ENCODE results near the gene SMG7. TPM values are rescaled to one million over a fixed set of nuclear protein-coding genes. Genes with fewer than 3 reads are reported as not detected.

SMG7 gene
- total RNA-seq, 1 donor from 2014 or later: 70.2 TPM

- H3K4me1 Mint-ChIP-seq (ENCODE audit: unreplicated experiment): peaks cover 30% of the 10 kb centered on the region
- DNase-seq (ENCODE audit: low spot score): no peak
- H3K36me3 Mint-ChIP-seq (ENCODE audit: low read depth, unreplicated experiment): peaks cover 6% of the 10 kb centered on the region
- H3K27me3 Mint-ChIP-seq (ENCODE audit: unreplicated experiment): peaks cover 22% of the 10 kb centered on the region
- TF ChIP-seq CTCF (IDR thresholded peaks at IDR 0.05; ENCODE audit: unreplicated experiment): no peak
- H3K4me3 Mint-ChIP-seq (ENCODE audit: unreplicated experiment): peak overlapping the region; percentile 10
- H3K27ac Mint-ChIP-seq (ENCODE audit: unreplicated experiment): peak overlapping the region; percentile 90
- H3K9me3 Mint-ChIP-seq (ENCODE audit: unreplicated experiment): no peaks in the 10 kb centered on the region
Observed at GRCh38 chr1:183569141-183569540, 96.8 kb downstream of the SMG7 start.

DNA sequence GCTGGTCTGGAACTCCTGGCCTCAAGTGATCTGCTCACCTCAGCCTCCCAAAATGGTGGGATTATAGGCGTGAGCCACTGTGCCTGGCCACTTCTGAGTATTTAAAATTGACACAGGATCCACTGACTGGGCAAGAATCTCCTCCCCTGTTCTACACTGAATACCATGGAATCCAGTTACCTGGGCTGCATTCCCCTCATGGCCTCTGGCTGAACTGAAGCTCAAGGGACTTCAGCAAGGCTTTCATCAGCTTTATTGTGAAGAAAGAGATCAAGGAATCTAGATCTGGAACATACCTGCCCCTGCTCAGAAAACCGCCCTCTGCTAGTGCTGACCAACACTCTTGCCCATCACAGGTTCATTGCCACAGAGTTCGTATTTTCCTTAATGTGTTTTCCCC, 97.5 kb downstream of the SMG7 start:
- H3K27me3 Mint-ChIP-seq (ENCODE audit: unreplicated experiment): peaks cover 24% of the 10 kb centered on the region
- H3K4me3 Mint-ChIP-seq (ENCODE audit: unreplicated experiment): no peak overlapping the region
- no peaks in the 10 kb centered on the region for H3K9me3 Mint-ChIP-seq (ENCODE audit: unreplicated experiment)
- peaks cover 6% of the 10 kb centered on the region for H3K36me3 Mint-ChIP-seq (ENCODE audit: low read depth, unreplicated experiment)
- no peak overlapping the region for H3K27ac Mint-ChIP-seq (ENCODE audit: unreplicated experiment)
- no peak for TF ChIP-seq CTCF (IDR thresholded peaks at IDR 0.05; ENCODE audit: unreplicated experiment)
- no peak for DNase-seq (ENCODE audit: low spot score)
- peaks cover 30% of the 10 kb centered on the region for H3K4me1 Mint-ChIP-seq (ENCODE audit: unreplicated experiment)

DNA sequence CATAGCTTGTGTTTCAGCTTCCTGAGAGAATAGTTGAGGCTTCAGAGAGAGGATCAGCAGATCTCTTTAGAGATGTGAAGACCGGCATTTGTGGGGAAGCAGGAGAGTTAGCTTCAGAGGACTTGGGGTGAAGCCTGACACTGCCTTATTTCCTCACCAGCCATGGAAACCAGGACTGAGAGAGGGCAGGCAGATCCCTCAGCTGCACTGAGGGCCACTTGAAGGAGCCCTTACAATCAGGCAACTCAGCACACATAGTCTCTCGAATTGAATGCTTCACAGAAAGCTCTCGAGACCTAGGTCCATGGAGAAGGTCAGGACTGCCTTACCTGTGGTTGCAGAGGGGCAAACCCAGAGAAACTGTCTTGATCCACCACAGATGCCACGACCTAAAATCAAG, 98.2 kb downstream of the SMG7 start:
- peaks cover 25% of the 10 kb centered on the region for H3K4me1 Mint-ChIP-seq (ENCODE audit: unreplicated experiment)
- no peaks in the 10 kb centered on the region for H3K9me3 Mint-ChIP-seq (ENCODE audit: unreplicated experiment)
- H3K4me3 Mint-ChIP-seq (ENCODE audit: unreplicated experiment): no peak overlapping the region
- peaks cover 3% of the 10 kb centered on the region for H3K36me3 Mint-ChIP-seq (ENCODE audit: low read depth, unreplicated experiment)
- TF ChIP-seq CTCF (IDR thresholded peaks at IDR 0.05; ENCODE audit: unreplicated experiment): no peak
- H3K27me3 Mint-ChIP-seq (ENCODE audit: unreplicated experiment): peaks cover 22% of the 10 kb centered on the region
- no peak overlapping the region for H3K27ac Mint-ChIP-seq (ENCODE audit: unreplicated experiment)
- DNase-seq (ENCODE audit: low spot score): no peak

GRCh38 chr1:183571678-183572268, 99.5 kb downstream of the SMG7 start:
- Mint-ChIP-seq H3K9me3 (ENCODE audit: unreplicated experiment) (no peaks in the 10 kb centered on the region), H3K4me1 (ENCODE audit: unreplicated experiment) (peaks cover 22% of the 10 kb centered on the region), H3K27ac (ENCODE audit: unreplicated experiment) (no peak overlapping the region), H3K27me3 (ENCODE audit: unreplicated experiment) (peaks cover 19% of the 10 kb centered on the region), H3K4me3 (ENCODE audit: unreplicated experiment) (no peak overlapping the region), H3K36me3 (ENCODE audit: low read depth, unreplicated experiment) (no peaks in the 10 kb centered on the region)
- no peak for DNase-seq (ENCODE audit: low spot score)
- TF ChIP-seq CTCF (IDR thresholded peaks at IDR 0.05; ENCODE audit: unreplicated experiment): no peak

DNA sequence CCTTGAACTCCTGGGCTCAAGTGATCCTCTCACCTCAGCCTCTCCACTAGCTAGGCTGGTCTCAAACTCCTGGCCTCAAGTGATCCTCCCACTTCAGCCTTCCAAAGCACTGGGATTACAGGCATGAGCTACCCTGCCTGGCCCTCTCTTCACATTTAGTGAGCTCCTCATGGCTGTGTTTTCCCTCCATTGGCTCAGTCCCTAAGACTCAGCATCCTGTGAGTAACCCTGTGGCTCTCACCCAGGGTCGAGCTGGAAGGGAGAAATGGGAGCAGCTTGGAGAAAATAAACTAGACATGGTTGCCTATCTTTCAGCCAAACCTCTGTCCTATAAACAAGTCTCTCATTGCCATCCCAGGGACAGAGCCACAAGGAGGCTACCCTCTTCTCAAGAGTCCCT, 100.4 kb downstream of the SMG7 start:
- no peak overlapping the region for H3K4me3 Mint-ChIP-seq (ENCODE audit: unreplicated experiment)
- peaks cover 14% of the 10 kb centered on the region for H3K27me3 Mint-ChIP-seq (ENCODE audit: unreplicated experiment)
- TF ChIP-seq CTCF (IDR thresholded peaks at IDR 0.05; ENCODE audit: unreplicated experiment): no peak
- H3K9me3 Mint-ChIP-seq (ENCODE audit: unreplicated experiment): no peaks in the 10 kb centered on the region
- no peaks in the 10 kb centered on the region for H3K36me3 Mint-ChIP-seq (ENCODE audit: low read depth, unreplicated experiment)
- H3K27ac Mint-ChIP-seq (ENCODE audit: unreplicated experiment): no peak overlapping the region
- peaks cover 16% of the 10 kb centered on the region for H3K4me1 Mint-ChIP-seq (ENCODE audit: unreplicated experiment)
- no peak for DNase-seq (ENCODE audit: low spot score)
